HG02571 (cell line): Measurements from ENCODE around the gene HLA-E.
"Not testable (repeated sequence)": the region's sequence is repeated elsewhere in the genome, so short reads cannot be mapped to it uniquely, and the experiment has no call there.

Experiments used
- ATAC-seq: cut with Tn5 transposase; IDR thresholded peaks from one replicate; pipeline ENCODE4 v1.9.1; 2021; ENCODE audit warnings: mild to moderate bottlenecking, moderate library complexity; ENCODE audit not compliant: unreplicated experiment

HLA-E gene

DNA sequence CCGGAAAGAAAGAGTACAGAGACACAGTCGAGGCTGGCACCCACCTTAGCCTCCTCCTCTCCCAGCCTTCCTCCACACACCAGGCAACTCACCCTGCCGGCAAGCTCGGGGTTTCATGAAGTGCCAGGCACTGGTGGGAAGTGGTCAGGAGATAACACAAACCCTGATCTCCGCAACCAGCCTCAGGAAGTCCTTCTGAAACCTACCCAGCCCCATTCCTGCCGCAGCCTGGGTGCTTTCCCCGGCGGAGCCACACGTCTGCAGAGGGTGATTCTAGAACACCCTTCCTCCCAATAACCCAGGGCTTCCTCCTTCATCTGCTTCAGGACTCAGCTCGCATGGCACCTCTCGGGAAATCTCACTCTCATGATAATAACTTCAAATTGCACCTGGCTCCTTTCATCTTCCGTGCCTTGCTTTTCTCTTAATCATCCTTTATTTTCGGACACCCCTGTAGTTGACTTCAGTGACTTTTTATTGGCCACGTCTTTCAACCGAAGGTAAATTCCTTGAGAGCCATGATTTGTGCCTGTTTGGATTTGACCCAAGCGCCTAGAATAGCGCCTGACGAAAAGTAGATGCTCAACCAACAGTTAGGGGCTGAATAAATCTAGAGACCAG is 8.7 kb upstream of the HLA-E start:
- ATAC-seq, result no peak

DNA sequence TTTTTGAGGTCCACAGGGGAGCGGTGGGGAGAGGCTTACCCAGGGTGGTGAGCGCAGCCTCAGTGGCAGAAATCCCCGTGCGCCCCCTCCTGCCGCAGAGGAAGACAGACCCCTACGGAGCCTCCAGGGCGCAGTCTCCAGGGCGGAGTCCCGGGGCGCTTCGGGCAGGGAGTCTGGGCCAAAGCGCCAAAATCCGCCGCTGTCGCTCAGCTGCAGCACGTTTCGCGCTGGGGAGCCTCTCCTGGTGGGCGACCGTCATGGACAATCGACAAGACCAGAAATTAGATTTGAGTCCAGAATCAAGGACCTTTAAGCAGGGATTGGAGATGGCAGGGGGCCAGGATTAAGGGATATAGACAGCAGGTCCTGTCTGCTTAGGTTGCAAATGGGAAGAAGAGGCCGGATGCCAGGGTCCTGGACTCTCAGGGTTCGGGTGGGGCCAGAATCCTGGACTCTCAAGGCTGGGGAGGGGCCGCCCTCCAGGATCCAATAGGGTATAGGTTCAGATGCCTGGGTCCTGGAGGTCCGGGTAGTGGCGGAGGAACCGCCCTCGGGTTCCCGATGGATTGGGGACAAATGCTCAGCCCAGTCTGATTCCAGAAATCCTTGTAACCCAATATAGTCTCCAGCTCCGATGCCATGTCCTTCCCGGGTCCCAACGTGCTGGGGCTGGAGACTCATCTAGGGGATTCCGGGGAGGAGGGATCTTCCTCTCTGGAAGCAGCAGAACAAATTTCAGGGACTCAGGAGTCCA is 7.9 kb upstream of the HLA-E start:
- ATAC-seq, result no peak

DNA sequence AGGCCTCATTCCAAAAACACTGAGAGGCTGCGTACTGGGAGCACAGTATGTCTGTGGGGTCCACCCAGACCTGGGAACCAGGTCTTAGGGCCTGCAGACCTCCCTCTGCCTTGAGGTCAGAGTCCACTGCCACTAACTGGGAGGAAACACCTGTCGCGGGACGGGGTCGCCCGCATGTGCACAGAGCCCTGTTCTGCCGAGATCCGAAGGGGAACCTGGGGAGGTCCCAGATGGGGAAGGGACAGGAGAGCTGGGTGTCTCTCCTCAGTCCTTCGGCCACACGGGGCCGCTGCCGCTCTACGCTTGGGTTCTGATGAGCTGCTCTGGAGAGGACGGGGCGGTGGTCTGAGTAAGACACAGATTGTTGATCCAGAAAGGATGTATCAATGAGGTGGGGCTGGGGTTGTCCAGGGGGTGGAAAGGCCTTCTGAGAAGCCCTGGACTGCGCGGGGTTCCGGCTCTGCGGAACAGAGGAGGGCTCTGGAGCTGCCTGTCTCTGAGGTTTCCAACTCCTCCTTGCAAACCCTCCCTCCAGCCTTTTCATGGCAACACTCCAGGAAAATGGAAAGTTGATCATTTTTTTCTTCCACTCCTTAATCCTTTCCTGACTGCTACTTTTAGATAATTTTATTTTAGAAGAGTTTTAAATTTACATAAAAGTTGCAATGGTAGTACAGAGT is 7.2 kb upstream of the HLA-E start:
- not testable (repeated sequence) for ATAC-seq

DNA sequence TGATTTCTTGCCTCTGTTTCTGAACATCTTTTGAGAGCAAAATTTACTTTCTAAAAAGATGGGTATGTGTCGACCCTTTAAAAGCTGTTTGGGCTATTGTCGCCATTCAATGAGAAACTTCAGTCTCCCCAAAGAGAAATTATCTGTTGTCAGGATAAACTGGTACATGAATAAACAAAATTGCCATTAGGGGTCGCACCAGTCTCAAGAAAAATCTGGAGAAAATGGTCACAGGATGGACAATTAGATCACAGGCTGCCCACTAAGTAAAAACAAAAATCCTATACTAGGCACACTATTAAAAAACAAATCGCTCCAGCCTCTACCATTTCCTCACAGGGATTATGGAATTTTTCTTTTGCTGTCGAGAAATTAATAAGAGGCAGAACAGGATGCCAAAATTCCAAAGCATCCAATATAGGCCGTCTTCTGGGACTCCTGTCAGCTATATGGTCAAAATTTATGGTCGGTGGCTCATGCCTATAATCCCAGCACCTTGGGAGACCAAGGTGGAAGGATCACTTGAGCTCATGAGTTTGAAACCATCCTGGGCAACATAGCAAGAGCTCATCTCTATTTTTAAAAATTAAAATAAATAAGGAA is 5.5 kb upstream of the HLA-E start:
- ATAC-seq, result no peak

DNA sequence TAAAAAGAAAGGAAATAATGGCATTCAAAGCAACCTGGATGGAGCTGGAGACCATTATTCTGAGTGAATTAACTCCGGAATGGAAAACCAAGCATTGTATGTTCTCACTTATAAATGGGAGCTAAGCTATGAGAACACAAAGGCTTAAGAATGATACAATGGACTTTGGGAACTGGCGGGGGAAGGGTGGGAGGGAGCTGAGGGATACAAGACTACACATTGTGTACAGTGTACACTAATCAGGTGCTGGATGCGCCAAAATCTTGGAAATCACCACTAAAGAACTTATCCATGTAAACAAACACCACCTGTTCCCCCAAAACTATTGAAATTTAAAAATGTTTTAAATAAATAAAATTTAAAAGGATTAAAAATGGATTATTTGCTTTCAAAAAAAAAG is 4.1 kb upstream of the HLA-E start:
- ATAC-seq, result no peak

DNA sequence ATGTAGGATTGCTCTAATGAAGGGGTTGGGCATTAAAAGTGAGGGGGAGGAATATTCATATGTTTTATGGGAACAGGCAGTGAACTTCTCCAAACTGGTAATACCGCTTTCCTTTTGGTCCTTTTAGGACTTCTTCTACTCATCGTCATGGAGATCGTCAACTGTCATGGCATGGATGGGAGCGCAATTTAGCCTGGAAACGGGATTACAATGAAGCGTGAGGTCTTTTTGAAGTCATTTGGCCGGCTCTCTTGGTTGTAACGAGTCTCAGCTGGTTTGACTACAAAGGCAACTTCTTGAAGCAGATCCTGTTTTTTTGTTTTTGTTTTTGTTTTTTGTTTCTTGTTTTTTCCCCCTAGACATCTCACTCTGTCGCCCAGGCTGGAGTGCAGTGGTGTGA is 1.4 kb upstream of the HLA-E start:
- ATAC-seq, result no peak

DNA sequence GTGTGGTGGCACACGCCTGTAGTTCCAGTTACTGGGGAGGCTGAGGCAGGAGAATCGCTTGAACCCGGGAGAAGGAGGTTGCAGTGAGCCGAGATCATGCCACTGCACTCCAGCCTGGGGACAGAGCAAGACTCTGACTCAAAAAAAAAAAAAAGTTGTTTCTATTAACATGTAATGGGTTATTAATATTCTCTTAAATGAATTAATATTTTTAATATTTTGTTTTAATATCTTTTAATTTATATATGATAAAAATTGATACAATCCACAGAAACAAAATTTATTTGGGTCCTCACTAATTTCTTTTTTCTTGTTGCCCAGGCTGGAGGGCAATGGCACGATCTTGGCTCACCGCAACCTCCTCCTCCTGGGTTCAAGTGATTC is 620 bp upstream of the HLA-E start:
- ATAC-seq, result not testable (repeated sequence)

DNA sequence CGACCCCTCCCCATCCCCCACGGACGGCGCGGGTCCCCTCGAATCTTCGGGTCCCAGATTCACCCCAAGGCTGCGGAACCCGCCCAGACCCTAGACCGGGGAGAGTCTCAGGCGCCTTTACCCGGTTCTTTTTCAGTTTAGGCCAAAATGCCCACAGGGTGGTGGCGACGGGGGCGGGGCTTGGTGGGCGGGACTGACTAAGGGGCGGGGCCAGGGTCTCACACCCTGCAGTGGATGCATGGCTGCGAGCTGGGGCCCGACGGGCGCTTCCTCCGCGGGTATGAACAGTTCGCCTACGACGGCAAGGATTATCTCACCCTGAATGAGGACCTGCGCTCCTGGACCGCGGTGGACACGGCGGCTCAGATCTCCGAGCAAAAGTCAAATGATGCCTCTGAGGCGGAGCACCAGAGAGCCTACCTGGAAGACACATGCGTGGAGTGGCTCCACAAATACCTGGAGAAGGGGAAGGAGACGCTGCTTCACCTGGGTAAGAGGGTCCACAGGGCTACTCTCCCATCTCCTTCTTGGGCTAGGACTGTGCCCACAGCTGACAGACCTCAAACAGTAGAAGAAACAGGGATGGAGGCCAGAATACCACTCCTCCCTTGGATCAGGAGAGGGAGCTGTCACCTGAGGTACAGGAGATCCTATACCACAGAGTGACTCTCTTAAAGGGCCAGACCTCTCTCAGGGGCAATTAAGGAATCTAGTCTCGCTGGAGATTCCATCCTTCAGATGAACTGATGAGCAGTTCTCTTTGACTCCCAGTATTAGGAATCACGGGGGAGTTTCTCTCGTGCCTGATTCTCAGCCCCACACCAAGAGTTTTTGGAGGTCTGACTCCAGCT is 942 bp downstream of the HLA-E start:
- ATAC-seq, result no peak

DNA sequence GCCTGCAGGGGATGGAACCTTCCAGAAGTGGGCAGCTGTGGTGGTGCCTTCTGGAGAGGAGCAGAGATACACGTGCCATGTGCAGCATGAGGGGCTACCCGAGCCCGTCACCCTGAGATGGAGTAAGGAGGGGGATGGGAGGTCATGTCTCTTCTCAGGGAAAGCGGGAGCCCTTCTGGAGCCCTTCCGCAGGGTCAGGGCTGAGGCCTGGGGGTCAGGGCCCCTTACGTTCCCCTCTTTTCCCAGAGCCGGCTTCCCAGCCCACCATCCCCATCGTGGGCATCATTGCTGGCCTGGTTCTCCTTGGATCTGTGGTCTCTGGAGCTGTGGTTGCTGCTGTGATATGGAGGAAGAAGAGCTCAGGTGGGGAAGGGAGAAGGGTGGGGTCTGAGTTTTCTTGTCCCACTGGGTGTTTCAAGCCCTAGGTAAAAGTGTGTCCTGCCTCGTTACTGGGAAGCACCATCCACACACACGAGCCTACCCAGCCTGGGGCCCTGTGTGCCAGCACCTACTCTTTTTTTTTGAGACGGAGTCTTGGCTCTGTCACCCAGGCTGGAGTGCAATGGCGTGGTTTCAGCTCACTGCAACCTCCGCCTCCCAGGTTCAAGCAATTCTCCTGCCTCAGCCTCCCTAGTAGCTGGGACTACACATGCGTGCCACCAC is 2.1 kb downstream of the HLA-E start:
- not testable (repeated sequence) for ATAC-seq

DNA sequence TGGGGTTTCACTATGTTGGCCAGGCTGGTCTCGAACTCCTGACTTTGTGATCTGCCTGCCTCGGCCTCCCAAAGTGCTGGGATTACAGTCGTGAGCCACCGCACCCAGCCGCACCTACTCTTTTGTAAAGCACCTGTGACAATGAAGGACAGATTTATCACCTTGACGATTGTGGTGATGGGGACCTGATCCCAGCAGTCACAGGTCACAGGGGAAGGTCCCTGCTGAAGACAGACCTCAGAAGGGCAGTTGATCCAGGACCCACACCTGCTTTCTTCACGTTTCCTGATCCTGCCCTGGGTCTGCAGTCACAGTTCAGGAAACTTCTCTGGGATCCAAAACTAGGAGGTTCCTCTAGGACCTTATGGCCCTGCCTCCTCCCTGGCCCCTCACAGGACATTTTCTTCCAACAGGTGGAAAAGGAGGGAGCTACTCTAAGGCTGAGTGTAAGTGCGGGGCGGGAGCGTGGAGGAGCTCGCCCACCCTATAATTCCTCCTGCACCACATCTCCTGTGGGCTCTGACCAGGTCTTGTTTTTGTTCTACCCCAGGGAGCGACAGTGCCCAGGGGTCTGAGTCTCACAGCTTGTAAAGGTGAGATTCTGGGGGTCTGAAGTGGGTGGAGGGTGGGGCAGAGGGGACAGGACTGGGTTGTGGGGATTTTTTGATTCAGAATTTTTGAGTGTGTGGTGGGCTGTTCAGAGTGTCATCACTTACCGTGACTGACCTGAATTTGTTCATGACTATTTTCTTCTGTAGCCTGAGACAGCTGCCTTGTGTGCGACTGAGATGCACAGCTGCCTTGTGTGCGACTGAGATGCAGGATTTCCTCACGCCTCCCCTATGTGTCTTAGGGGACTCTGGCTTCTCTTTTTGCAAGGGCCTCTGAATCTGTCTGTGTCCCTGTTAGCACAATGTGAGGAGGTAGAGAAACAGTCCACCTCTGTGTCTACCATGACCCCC is 3.0 kb downstream of the HLA-E start:
- no peak for ATAC-seq

DNA sequence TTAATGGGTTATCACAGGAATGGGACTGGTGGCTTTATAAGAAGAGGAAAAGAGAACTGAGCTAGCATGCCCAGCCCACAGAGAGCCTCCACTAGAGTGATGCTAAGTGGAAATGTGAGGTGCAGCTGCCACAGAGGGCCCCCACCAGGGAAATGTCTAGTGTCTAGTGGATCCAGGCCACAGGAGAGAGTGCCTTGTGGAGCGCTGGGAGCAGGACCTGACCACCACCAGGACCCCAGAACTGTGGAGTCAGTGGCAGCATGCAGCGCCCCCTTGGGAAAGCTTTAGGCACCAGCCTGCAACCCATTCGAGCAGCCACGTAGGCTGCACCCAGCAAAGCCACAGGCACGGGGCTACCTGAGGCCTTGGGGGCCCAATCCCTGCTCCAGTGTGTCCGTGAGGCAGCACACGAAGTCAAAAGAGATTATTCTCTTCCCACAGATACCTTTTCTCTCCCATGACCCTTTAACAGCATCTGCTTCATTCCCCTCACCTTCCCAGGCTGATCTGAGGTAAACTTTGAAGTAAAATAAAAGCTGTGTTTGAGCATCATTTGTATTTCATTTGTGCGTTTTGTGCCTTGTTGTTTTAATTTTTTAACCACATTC is 4.4 kb downstream of the HLA-E start:
- no peak for ATAC-seq

DNA sequence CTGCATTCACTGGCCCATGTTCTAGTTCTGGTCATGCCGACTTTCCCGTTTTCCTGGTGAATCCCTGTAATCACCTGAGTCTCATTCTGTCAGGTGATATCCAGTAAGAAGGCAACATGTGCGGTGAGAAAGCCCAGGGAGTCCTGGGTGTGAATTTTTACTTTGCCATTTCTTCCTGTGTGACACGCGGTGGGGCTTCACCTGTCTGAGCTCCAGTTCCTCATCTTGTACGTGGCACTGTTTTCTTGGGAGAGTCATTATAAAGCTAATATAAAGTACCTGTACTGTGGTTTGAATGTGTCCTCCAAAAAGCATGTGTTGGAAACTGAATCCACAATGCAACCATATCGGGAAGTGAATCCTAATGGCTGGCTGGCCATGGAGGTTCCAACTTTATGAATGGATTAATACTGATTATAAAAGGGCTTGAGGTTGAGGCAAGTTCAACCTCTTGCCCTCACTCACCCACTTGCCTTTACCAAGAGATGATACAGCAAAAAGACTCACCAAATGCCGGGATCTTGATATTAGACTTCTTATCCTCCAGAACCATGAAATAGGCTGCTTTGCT is 5.1 kb downstream of the HLA-E start:
- no peak for ATAC-seq

DNA sequence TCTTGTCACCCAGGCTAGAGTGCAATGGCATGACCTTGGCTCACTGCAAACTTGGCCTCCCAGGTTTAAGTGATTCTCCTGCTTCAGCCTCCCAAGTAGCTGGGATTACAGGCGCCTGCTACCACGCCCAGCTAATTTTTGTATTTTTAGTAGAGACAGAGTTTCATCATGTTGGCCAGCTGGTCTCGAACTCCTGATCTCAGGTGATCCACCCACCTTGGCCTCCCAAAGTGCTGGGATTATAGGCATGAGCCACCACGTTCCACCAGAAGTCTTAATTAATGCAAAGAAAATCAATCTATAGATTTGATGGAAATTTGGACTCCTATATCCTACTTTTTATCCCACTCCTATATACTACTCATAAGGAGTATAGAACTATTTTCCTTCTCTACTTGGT is 5.8 kb downstream of the HLA-E start:
- ATAC-seq, result not testable (repeated sequence)

DNA sequence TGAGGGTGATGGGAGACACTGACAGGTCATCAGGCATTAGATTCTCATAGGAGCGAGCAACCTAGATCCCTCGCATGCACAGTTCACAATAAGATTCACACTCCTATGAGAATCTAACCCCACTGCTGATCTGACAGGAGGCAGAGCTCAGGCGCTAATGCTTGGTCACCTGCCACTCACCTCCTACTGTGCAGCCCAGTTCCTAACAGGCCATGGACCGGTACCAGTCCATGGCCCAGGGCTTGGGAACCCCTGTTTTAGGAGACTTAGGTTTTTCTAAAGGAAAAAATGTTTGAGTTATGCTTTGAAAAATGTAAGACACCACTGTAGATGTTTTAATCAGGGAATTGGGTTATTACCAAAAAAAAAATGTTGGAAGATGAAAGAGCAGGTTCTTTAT is 6.7 kb downstream of the HLA-E start:
- ATAC-seq, result no peak

DNA sequence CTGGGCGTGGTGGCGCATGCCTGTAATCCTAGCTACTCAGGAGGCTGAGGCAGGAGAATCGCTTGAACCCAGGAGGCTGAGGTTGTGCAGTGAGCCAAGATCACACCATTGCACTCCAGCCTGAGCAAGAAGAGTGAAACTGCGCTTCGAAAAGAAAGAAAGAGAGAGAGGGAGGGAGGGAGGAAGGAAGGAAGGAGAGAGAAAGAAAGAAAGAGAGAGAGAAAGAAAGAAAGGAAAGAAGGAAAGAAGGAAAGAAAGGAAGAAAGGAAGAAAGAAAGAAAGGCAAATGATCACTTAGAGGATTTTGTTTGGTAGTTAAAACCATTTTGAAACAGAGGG is 7.9 kb downstream of the HLA-E start:
- not testable (repeated sequence) for ATAC-seq

DNA sequence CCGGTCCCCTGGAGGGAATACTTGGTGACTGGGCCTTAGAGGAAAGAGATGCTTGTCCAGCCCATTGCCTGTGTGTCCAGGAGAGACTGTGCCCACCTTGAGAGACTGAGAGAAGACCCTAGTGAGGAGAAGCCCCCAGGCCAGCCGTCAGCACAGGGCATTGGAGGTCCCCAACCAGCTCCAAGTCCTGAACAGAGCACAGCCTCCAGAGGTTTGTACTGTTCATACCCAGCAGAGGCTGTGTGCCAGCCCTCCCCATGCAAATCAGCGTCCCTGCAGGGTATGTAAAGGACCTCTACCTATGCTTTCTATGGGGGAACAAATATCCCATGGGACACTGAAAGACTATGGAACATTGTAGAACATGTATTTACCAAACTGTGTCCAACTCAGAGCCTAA is 8.4 kb downstream of the HLA-E start:
- ATAC-seq, result no peak

DNA sequence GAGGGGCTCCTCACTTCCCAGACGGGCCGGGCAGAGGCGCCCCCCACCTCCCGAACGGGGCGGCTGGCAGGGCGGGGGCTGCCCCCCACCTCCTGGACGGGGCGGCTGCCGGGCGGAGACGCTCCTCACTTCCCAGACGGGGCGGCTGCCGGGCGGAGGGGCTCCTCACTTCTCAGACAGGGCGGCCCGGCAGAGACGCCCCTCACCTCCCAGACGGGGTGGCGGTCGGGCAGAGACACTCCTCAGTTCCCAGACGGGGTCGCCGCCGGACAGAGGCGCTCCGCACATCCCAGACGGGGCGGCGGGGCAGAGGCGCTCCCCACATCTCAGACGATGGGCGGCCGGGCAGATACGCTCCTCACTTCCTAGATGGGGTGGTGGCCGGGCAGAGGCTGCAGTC is 9.4 kb downstream of the HLA-E start:
- not testable (repeated sequence) for ATAC-seq
